Frontal cortex (tissue), 4 donors: Measurements from ENCODE around the gene ABLIM2. TPM values are rescaled to one million over a fixed set of nuclear protein-coding genes. Genes with fewer than 3 reads are reported as not detected.
A peak's percentile ranks its signal among the peaks of the same experiment; 100 is the strongest.

Source experiments
- DNase-seq, 2 donors: peaks; one replicate each; pipeline ENCODE4 v3.0.0; 2012; ENCODE audit warnings: low spot score in 2 of 2
- FAIRE-seq: peaks from 2 replicates; lab custom pipeline; 2012; peaks lifted over from hg19 to GRCh38; lab: Jason Lieb, UNC
- total RNA-seq: library from RNA; depleted of rRNA; stranded (reverse); fragments of >200 nt; gene quantifications from one replicate; pipeline ENCODE4 v1.2.3, GENCODE V29; 2014
- donor health status: control.
- donor health status: control.
- donor health status: control.

The ABLIM2 gene
- total RNA-seq, 1 donor from 2014 or later: 9.4 TPM

- FAIRE-seq (no peak), DNase-seq (no peak)
Observed at GRCh38 chr4:8000247-8000646, 158.4 kb downstream of the ABLIM2 start.

DNA sequence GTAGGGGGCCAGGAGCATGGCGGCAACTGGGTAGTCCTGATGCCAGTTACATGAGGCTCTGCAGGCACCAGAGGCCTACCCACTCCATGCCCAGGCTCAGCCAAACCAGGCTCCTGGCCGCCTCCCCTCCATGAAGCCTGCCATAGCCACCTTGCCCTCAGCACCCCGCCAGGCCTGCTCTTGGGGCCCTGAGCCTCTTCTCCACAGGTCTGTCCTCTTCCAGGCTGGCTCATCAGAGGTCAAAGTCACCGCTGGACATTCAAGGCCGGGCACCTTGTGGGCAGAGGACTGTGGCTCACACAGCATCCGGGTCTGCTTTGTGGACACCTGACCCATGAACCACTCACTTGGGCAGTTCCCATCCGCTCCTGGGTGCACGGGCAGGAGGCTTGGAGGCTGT is 158.9 kb downstream of the ABLIM2 start:
- FAIRE-seq (no peak), DNase-seq (no peak)

- DNase-seq (no peak), FAIRE-seq (no peak)
Observed at GRCh38 chr4:7999279-7999678, 159.3 kb downstream of the ABLIM2 start.

DNA sequence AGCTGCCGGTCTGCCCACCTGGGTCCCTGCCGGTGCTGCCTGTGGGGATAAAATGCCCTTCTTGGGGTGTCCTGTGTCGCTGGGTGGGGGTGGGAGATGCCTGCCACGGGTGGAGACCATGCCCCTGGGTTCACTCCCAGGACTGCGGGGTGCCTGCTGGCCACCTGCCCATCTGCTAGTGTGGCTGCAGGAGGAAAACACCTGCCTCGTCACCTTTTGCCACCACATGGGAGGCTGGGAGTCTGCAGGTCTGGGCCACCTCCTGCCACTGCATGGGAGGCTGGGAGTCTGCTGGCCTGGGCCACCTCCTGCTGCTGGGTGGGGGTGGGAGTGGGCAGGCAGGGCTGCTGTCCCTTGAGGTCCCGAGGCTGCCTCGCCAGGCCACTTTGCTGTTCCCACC is 160.2 kb downstream of the ABLIM2 start:
- FAIRE-seq (no peak), DNase-seq (no peak)

DNA sequence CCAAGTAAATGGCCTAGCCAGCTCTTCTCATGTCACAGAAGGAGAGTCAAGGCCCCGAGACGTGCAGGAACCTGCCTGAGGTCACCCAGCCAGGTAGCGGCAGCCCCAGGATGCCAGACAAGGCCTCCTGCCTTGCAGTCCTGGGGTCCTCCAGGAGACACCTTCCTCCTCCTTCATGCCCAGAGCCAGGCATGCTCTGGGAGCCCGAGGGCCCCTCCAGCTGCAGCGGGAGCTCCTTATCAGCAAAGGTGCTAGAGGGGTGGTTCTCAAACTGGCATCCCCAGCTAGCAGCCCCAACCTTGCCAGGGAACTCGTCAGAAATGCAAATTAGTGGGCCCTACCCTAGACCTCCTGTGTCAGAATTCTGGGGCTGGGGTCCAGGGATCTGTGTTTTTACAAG is 162.7 kb downstream of the ABLIM2 start:
- FAIRE-seq (no peak), DNase-seq (no peak)

GRCh38 chr4:7995135-7995534 is 163.5 kb downstream of the ABLIM2 start:
- no peak for DNase-seq
- no peak for FAIRE-seq

DNA sequence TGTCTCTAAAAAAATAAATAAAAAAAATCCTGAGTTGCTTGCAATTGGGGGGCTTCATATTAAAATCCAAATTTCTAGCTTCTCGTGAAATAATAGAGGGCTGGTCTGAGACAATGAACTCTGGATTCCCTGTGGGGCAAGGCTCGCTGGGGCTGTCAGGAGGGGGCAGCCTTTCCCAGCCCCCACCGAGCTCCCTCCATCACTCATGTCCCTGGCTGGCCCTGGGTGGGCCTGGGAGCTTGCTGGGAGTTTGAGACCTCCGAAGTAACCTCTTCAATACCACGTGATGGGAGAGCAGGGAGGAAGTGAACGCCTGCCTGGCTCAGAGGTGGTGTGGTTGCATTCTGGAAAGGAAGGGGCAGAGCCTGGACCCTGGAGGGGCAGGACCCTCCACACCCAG is 164.9 kb downstream of the ABLIM2 start:
- DNase-seq (no peak), FAIRE-seq (no peak)

DNA sequence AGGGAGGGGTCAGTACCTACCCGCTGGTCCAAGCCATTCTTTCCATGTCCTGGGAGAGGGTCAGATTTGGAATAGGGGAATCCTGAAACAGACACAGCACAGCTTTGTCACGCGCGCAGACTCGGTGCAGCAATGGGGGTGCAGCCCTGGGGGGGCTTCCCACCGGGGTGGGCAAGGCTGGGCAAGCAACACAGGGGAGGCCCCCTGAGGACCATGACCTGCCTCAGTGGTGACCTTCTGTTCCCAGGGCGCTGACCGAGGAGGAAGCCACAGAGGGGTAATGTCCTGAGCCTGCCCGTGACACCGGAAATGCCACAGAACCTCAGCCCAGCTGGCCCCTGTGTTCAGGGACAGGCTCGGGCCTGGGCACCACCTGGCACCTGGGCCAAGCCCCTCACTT is 165.8 kb downstream of the ABLIM2 start:
- no peak for DNase-seq
- no peak for FAIRE-seq

DNA sequence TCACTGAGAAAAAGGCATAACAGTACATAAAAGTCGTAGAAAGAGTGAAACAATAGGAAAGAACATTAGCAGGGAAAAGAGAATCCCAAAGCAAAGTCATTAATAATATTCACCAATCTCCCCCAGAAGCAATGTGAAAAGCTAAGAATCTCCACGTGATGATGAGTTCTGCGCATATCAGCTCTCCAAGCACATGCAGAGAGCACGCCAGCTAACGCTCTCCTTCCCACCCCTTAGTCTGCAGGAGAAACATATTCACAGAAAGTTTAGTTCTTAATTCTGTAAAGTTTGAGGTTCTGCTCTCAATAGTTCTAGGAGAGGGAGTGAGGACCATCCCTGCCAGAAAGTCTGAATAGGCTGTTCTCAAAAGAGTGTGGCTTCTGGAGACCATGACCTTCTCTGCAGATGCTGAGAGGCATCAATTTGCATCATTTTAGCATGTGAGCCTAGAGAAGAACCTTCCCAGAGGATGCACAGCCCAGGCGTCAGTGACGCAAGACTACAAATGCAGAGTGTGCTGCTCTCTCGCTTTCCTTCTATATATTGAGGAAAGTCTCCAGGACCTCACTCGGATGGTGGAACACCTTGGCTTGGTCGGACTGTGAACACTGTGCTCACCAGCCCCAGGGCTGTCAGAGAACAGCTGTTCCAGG is 167.7 kb downstream of the ABLIM2 start:
- FAIRE-seq (no peak), DNase-seq (no peak)

DNA sequence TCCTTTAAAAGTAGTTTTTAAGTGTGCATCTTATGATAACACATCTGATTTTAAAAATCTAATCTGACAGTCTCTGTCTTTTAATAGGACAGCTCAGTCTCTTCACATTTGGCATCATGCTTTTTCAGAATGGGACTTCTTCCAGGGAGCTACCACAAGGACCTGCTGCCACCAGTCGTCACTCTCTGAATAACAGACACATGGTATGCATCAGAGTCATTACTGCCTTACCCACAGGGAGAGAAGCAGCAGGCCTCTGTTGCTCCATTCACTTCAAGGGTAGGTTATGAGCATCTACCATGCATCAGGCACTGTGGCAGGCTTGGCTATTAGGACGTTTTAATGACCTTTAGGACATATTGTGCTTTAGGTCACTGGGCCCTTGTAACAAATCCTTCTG is 169.0 kb downstream of the ABLIM2 start:
- FAIRE-seq (no peak), DNase-seq (no peak)

DNA sequence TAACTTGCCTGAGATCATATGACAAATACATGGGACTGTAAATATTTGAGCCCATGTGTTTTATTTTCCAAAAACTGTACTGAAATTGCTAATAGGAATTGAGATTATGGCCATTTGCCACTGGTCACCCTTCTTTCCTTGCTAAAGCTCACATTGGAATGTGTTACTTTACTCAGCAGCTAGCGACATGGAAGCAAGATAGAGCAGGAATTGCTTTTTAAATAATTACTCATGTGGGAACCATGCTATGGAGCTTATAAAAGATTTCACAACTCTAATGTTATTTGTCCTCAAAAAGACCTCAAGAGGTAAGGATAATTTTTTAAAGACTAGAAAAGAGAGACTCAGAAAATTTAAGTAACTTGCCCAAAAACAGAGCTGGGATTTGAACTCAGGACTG is 170.2 kb downstream of the ABLIM2 start:
- DNase-seq (no peak), FAIRE-seq (no peak)

GRCh38 chr4:7987148-7987989 is 171.2 kb downstream of the ABLIM2 start:
- FAIRE-seq: no peak
- peak; percentile 72 to 77 for DNase-seq

GRCh38 chr4:7985891-7986441 is 172.6 kb downstream of the ABLIM2 start:
- no peak for DNase-seq
- FAIRE-seq: no peak

DNA sequence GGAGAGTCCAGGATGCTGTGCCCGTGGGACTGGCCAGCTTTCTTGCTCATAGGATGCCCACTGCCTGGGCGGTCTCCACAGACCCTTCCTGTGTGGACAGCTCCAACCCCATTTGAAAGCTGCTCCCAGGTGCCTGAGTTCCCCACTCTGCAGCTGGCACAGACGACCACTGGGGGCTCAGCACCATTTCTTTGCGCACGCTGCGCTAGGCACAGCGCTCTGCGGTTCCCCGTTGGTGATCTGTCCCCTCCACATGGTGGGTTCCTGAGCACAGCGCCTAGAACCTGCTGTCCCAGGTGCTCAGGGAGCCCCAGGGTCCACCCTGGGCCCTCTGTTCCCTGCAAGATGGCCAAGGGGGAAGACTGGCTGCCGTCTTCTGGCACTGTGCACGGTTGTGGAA is 173.5 kb downstream of the ABLIM2 start:
- FAIRE-seq (no peak), DNase-seq (no peak)

- FAIRE-seq (no peak), DNase-seq (no peak)
Observed at GRCh38 chr4:7984286-7984925, 174.2 kb downstream of the ABLIM2 start.

DNA sequence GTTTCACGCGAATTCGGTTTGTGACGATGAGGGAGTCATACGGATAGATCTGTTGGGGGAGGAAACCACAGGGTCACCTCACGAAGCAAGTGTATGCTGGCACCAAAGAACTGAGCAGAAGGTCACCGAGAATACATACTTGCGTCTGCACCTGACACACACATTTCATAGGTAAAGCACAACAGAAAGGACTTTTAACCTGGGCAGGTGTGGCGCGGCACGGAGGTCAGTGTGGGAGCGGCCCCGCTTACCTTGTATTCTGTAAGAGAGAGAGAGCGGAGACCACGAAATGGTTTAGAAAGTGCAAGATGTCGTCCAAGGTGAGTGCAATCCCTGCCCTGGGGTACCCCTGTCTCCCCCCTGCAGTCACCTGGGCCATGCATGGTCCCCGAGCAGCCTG is 175.3 kb downstream of the ABLIM2 start:
- DNase-seq (no peak), FAIRE-seq (no peak)

- FAIRE-seq (no peak), DNase-seq (no peak)
Observed at GRCh38 chr4:7981738-7982394, 176.7 kb downstream of the ABLIM2 start.

GRCh38 chr4:7980036-7980435 is 178.6 kb downstream of the ABLIM2 start:
- FAIRE-seq: no peak
- DNase-seq: no peak

DNA sequence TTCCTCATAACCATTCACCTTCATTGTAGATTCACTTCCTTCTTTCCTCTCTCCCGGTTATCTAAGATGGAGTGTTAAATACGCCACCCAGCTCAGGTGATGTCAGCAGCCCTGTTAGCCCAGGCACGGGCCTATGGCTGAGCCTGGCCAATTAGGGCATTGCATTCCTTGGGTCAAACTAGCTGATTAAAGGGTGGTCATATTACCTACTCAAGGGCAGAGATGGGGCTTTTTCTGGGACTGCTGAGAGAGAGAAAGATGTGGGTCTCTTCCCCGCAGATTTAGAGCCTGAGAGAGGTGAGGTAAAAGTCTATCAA is 179.0 kb downstream of the ABLIM2 start:
- DNase-seq: no peak
- FAIRE-seq: no peak

GRCh38 chr4:7978907-7979651 is 179.5 kb downstream of the ABLIM2 start:
- DNase-seq (no peak), FAIRE-seq (no peak)
